ENCODE measurements around the gene FLYWCH2.

The FLYWCH2 gene

DNA sequence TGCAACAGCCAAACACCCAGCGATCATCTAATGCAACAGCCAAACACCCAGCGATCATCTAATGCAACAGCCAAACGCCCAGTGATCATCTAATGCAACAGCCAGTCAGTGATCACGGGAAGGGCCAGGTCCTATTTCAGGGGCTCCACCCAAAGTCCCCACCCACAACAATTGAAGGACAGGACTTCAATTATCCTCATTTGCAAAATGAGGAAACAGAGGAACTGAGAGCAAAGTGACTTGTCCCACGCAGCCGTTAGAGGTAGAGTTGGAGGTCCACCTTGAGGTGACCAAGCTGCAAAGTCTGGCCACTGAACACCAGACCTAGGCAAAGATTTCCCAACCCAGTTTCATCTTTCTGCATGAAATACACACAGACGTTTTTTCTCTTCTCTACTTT, 49.2 kb upstream of the FLYWCH2 start:
- Histone ChIP-seq H3K9me3 (ENCODE audit: control insufficient read depth, insufficient read depth, low read depth, low read length) (no peaks in the 10 kb centered on the region), H3K36me3 (ENCODE audit: control insufficient read depth in 2 of 2, insufficient read depth in 1 of 2, low read length in 2 of 2) (no peaks in the 10 kb centered on the region), H3K4me1 (ENCODE audit: control insufficient read depth, insufficient read depth, low read length) (no peaks in the 10 kb centered on the region), H3K4me3 (ENCODE audit: low read depth, low read length) (no peak overlapping the region), H3K27ac (ENCODE audit: extremely low read depth, low read depth, low read length) (no peak overlapping the region)
- ChIA-PET CTCF (interaction anchor here (0.6 kb wide), 1 partner anchor 23 kb away, joined by 4 read pairs; no protein-coding TSS in a partner anchor), POLR2A (no interaction called here)
- TF ChIP-seq ZNF530 (tag by site-specific recombination; IDR thresholded peaks at IDR 0.05; ENCODE audit: low read depth), result no peak
- no peak for TF ChIP-seq ZNF777 (tag by site-specific recombination; IDR thresholded peaks at IDR 0.05; ENCODE audit: borderline replicate concordance)
- TF ChIP-seq ZNF10 (tag by site-specific recombination; IDR thresholded peaks at IDR 0.05), result no peak
- no peak for TF ChIP-seq YY1 (tag by site-specific recombination; IDR thresholded peaks at IDR 0.05)
- no peak for TF ChIP-seq ZNF292 (tag by site-specific recombination; IDR thresholded peaks at IDR 0.05; ENCODE audit: borderline replicate concordance, low read depth)
- TF ChIP-seq ZEB2 (tag by site-specific recombination; IDR thresholded peaks at IDR 0.05), result no peak
- no peak for TF ChIP-seq ZNF140 (tag by site-specific recombination; IDR thresholded peaks at IDR 0.05)
- no peak for TF ChIP-seq ZNF76 (tag by site-specific recombination; IDR thresholded peaks at IDR 0.05; ENCODE audit: borderline replicate concordance, low read depth)
- no peak for TF ChIP-seq ZNF221 (tag by site-specific recombination; IDR thresholded peaks at IDR 0.05; ENCODE audit: borderline replicate concordance)

DNA sequence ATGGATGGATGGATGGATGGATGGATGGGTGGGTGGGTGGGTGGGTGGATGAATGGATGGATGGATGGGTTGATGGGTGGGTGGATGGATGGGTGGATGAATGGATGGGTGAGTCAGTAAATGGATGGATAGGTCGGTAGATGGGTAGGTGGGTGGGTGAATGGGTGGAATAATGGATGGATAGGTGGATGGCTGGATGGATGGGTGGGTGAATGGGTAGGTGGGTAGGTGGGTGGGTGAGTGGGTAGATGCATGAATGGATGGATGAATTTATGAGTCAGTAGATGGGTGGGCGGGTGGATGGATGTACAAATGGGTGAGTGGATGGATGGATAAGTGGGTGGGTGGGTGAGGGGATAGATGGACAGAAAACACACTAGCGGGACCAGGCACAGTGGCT, 48.0 kb upstream of the FLYWCH2 start:
- Histone ChIP-seq H3K4me1 (ENCODE audit: control insufficient read depth, insufficient read depth, low read length) (no peaks in the 10 kb centered on the region), H3K9me3 (ENCODE audit: control insufficient read depth, insufficient read depth, low read depth, low read length) (no peaks in the 10 kb centered on the region), H3K36me3 (ENCODE audit: control insufficient read depth in 2 of 2, insufficient read depth in 1 of 2, low read length in 2 of 2) (no peaks in the 10 kb centered on the region), H3K27ac (ENCODE audit: extremely low read depth, low read depth, low read length) (no peak overlapping the region), H3K4me3 (ENCODE audit: low read depth, low read length) (no peak overlapping the region)
- ChIA-PET POLR2A (no interaction called here), CTCF (no interaction called here)
- no peak for TF ChIP-seq ZNF157 (tag by site-specific recombination; IDR thresholded peaks at IDR 0.05)
- peak; percentile 100 for TF ChIP-seq ZFHX2 (tag by site-specific recombination; conservative IDR thresholded peaks at IDR 0.05)
- peak; percentile 100 for TF ChIP-seq EGR2 (tag by site-specific recombination; IDR thresholded peaks at IDR 0.05; ENCODE audit: low read depth)

DNA sequence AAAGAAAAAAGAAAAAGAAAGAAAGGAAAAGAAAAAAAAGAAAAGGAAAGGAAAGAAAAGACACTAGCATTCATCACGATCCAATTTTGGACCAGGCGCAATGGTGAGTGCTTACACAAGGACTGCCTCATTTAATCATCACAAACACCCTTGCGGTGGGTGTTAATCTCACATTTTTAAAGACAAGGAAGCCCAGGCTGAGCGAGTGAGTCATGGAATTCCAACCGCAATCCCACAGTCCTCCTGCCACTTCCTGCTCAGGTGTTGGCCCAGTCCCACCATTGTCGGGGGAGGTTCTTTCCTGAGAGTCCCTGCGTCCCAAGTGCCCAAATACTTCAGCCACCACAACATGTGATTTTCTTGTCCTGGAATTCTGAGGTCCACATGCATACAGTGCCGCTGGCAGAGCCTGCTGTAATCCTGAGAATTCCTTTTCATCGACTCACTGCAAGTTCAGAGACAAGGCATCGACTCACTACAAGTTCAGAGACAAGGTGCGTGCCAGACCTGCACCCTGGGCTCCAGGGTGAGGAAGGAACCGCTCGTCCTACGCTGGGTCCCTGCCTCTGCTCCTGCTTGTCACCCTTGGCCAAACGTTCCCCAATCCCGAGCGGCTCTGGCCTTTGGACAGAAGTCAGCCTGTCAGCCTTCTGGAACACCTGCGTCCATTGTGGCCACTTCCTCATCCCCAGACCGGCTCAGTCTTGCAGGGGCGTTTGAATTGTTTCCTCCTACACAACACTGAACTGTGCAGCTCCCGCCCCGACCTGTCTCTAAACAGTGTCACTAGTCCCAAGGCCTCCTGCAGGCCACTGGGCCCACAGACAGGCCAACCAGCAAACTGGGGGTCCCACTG, 47.1 kb upstream of the FLYWCH2 start:
- Histone ChIP-seq H3K27ac (ENCODE audit: extremely low read depth, low read depth, low read length) (no peak overlapping the region), H3K9me3 (ENCODE audit: control insufficient read depth, insufficient read depth, low read depth, low read length) (no peaks in the 10 kb centered on the region), H3K4me3 (ENCODE audit: low read depth, low read length) (no peak overlapping the region), H3K4me1 (ENCODE audit: control insufficient read depth, insufficient read depth, low read length) (no peaks in the 10 kb centered on the region), H3K36me3 (ENCODE audit: control insufficient read depth in 2 of 2, insufficient read depth in 1 of 2, low read length in 2 of 2) (no peaks in the 10 kb centered on the region)
- CTCF ChIA-PET, result interaction anchor here (0.7 to 0.9 kb wide), 2 partner anchors 9 to 37 kb away, joined by 3 to 4 read pairs; no protein-coding TSS in a partner anchor
- POLR2A ChIA-PET, result no interaction called here
- TF ChIP-seq ZNF335 (tag by site-specific recombination; conservative IDR thresholded peaks at IDR 0.05) (peak; percentile 75), ZBTB20 (tag by site-specific recombination; IDR thresholded peaks at IDR 0.05) (no peak), KLF9 (tag by site-specific recombination; IDR thresholded peaks at IDR 0.05; ENCODE audit: low read depth) (no peak), ZBTB17 (tag by site-specific recombination; IDR thresholded peaks at IDR 0.05) (peak; percentile 58), PRDM1 (tag by site-specific recombination; IDR thresholded peaks at IDR 0.05) (peak; percentile 91), PRDM6 (tag by site-specific recombination; IDR thresholded peaks at IDR 0.05) (no peak), SP3 (tag by site-specific recombination; IDR thresholded peaks at IDR 0.05) (peak; percentile 43), ZNF558 (tag by site-specific recombination; IDR thresholded peaks at IDR 0.05) (no peak), ZNF529 (tag by site-specific recombination; IDR thresholded peaks at IDR 0.05; ENCODE audit: insufficient replicate concordance) (no peak), ELK4 (IDR thresholded peaks at IDR 0.05; ENCODE audit: borderline replicate concordance, low read depth, low read length) (no peak), ZNF580 (tag by site-specific recombination; IDR thresholded peaks at IDR 0.05) (no peak)
- TF ChIP-seq, protein P1, sequence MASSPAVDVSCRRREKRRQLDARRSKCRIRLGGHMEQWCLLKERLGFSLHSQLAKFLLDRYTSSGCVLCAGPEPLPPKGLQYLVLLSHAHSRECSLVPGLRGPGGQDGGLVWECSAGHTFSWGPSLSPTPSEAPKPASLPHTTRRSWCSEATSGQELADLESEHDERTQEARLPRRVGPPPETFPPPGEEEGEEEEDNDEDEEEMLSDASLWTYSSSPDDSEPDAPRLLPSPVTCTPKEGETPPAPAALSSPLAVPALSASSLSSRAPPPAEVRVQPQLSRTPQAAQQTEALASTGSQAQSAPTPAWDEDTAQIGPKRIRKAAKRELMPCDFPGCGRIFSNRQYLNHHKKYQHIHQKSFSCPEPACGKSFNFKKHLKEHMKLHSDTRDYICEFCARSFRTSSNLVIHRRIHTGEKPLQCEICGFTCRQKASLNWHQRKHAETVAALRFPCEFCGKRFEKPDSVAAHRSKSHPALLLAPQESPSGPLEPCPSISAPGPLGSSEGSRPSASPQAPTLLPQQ (tag by site-specific recombination; IDR thresholded peaks at IDR 0.05), result no peak

Data from HEK293 (cell line).